Fibroblast of lung (primary cell): ENCODE results near the gene CSNK2A1.

Experiments
- CTCF ChIP-seq, 2 donors: IDR thresholded peaks in 1 of 2; conservative IDR thresholded peaks in 1 of 2; 1 replicate in 1 of 2; 2 replicates in 1 of 2; pipeline ENCODE4 v1.5.1; 2011 to 2012; ENCODE audit warnings: low read length in 2 of 2, control low read depth in 1 of 2, inconsistent platforms in 1 of 2, low read depth in 1 of 2, mild to moderate bottlenecking in 1 of 2
- EZH2 ChIP-seq: IDR thresholded peaks from 2 replicates; pipeline ENCODE4 v1.5.1; 2012; ENCODE audit warnings: low read length, control low read depth, mild to moderate bottlenecking; ENCODE audit errors: missing control alignments

GRCh38 chr20:461254-462198 is 82.1 kb downstream of the CSNK2A1 start:
- TF ChIP-seq CTCF (conservative IDR thresholded peaks at IDR 0.05 in 1 of 2, IDR thresholded peaks at IDR 0.05 in 1 of 2; ENCODE audit: low read depth in 1 of 2, low read length in 2 of 2): no peak
- TF ChIP-seq EZH2: no peak
